HepG2 (cell line): ENCODE measurements around the gene ZNF804B. TPM values are rescaled to one million over a fixed set of nuclear protein-coding genes. Genes with fewer than 3 reads are reported as not detected.

Experiments used
- ATAC-seq: fragments of 200-7000 bp; cut with Tn5 transposase; 3 replicates; pipeline ENCODE4 v1.9.1; 2020; ENCODE audit warnings: mild to moderate bottlenecking, moderate library complexity
- BruUV-seq: library from RNA; stranded (reverse); fragments of 400-500 nt; replicated peaks from 2 replicates; lab custom pipeline; 2021; lab: Mats Ljungman, UMichigan
- CTCF ChIA-PET: fragments of 300-600 bp; formaldehyde crosslinking; extraction: SDS; loops from one replicate; lab custom pipeline; 2021; ENCODE audit warnings: low total read pairs, inconsistent platforms, low intra/inter-chr PET ratio; lab: Yijun Ruan, JAX
- POLR2A ChIA-PET: fragments of 350-600 bp; sonication (Branson Sonifier 250); formaldehyde crosslinking; loops from one replicate; lab custom pipeline; 2020; ENCODE audit warnings: antibody characterized with exemption, inconsistent platforms; lab: Yijun Ruan, JAX
- DNase-seq: peaks from one replicate; pipeline ENCODE4 v3.0.0-alpha.2; 2015; ENCODE audit warnings: low spot score
- FAIRE-seq: peaks from 3 replicates; lab custom pipeline; 2011; peaks lifted over from hg19 to GRCh38; lab: Jason Lieb, UNC
- H2AFZ ChIP-seq: one replicate; pipeline ENCODE4 v1.6.1; 2011; ENCODE audit warnings: low read length, inconsistent platforms
- H3K27ac ChIP-seq: fragments of 300-600 bp; 3 replicates; pipeline ENCODE4 v1.8.0; 2011; ENCODE audit warnings: mixed run types, mild to moderate bottlenecking, mixed read lengths, low read length, inconsistent platforms; ENCODE audit not compliant: insufficient read depth; ENCODE audit errors: extremely low read length
- H3K27me3 ChIP-seq, 2 experiments: fragments of 200-600 bp in 1 of 2; 2 replicates in 1 of 2; 3 replicates in 1 of 2; pipeline versions ENCODE4 v1.6.0 to v1.8.0; 2011; ENCODE audit warnings: low read length in 2 of 2, mild to moderate bottlenecking in 2 of 2, moderate library complexity in 2 of 2, inconsistent platforms in 1 of 2; ENCODE audit not compliant: insufficient read depth in 2 of 2, control insufficient read depth in 1 of 2
- H3K36me3 ChIP-seq, 2 experiments: fragments of 200-600 bp in 1 of 2; replicated peaks in 1 of 2; 2 replicates in 1 of 2; 3 replicates in 1 of 2; pipeline versions ENCODE4 v1.5.1 to v1.8.0; 2011; ENCODE audit warnings: low read length in 2 of 2, inconsistent platforms in 1 of 2; ENCODE audit not compliant: insufficient read depth in 2 of 2, control insufficient read depth in 1 of 2
- H3K4me1 ChIP-seq: 2 replicates; pipeline ENCODE4 v1.5.1; 2012; ENCODE audit warnings: low read length, inconsistent platforms; ENCODE audit not compliant: insufficient read depth
- H3K4me2 ChIP-seq: 2 replicates; pipeline ENCODE4 v1.6.0; 2011; ENCODE audit warnings: low read depth, low read length, inconsistent platforms
- H3K4me3 ChIP-seq, 3 experiments: fragments of 200-600 bp in 1 of 3; sonication (generic), shearing (Covaris generic) in 1 of 3; replicated peaks in 1 of 3; 2 replicates each; pipeline ENCODE4 v1.5.1; 2011 to 2016; ENCODE audit warnings: low read length in 3 of 3, inconsistent platforms in 2 of 3, low read depth in 2 of 3, mild to moderate bottlenecking in 2 of 3, control low read depth in 1 of 3, mixed read lengths in 1 of 3; ENCODE audit not compliant: insufficient read depth in 1 of 3
- H3K79me2 ChIP-seq: one replicate; pipeline ENCODE4 v1.6.1; 2011; ENCODE audit warnings: low read length, inconsistent platforms; ENCODE audit not compliant: insufficient read depth
- H3K9ac ChIP-seq: 2 replicates; pipeline ENCODE4 v1.6.0; 2011; ENCODE audit warnings: mild to moderate bottlenecking, low read depth, low read length, inconsistent platforms; ENCODE audit not compliant: insufficient read depth
- H3K9me3 ChIP-seq: 2 replicates; pipeline ENCODE4 v1.5.1; 2012; ENCODE audit warnings: mild to moderate bottlenecking, low read length
- H4K20me1 ChIP-seq: 2 replicates; pipeline ENCODE4 v1.6.0; 2011; ENCODE audit warnings: inconsistent platforms, mild to moderate bottlenecking, low read length, moderate library complexity; ENCODE audit not compliant: insufficient read depth
- MAFF ChIP-seq: IDR thresholded peaks from 2 replicates; pipeline ENCODE4 v1.6.1; 2011; ENCODE audit warnings: low read depth, low read length, improper control_type of control experiment
- MAFK ChIP-seq, 2 experiments: IDR thresholded peaks in 1 of 2; conservative IDR thresholded peaks in 1 of 2; 2 replicates each; pipeline ENCODE4 v1.6.1; 2011; ENCODE audit warnings: improper control_type of control experiment in 2 of 2, low read length in 2 of 2
- NBN ChIP-seq: fragments of 450-650 bp; conservative IDR thresholded peaks from 2 replicates; pipeline ENCODE4 v1.6.1; 2017
- SNAI1 ChIP-seq: sonication (generic); formaldehyde crosslinking; IDR thresholded peaks from 2 replicates; pipeline ENCODE4 v1.5.0; 2020; ENCODE audit warnings: mild to moderate bottlenecking, missing genetic modification reagents, borderline replicate concordance
- ZNF614 ChIP-seq: IDR thresholded peaks from 2 replicates; pipeline ENCODE4 v1.6.1; 2018; ENCODE audit warnings: missing biosample characterization, missing genetic modification reagents, inconsistent platforms, borderline replicate concordance
- ZSCAN21 ChIP-seq: sonication (generic); formaldehyde crosslinking; IDR thresholded peaks from 2 replicates; pipeline ENCODE4 v1.8.0; 2022; ENCODE audit warnings: mild to moderate bottlenecking, missing genetic modification reagents, moderate library complexity, borderline replicate concordance
- ZSCAN22 ChIP-seq: sonication (generic); formaldehyde crosslinking; IDR thresholded peaks from 2 replicates; pipeline ENCODE4 v1.4.0; 2020; ENCODE audit warnings: mild to moderate bottlenecking, missing genetic modification reagents
- WGBS: methylation state at CpG from one replicate; pipeline ENCODE4 v1.1.6; 2017; ENCODE audit warnings: low lambda C conversion rate; 5-methylcytosine and 5-hydroxymethylcytosine counted together
- in situ Hi-C: cut with HindIII; loops from 2 replicates; pipeline ENCODE4 v1.10.0; 2017; ENCODE audit warnings: low pct_unique_long_range_greater_than_20kb; ENCODE audit not compliant: extremely low pct_ligation_motif_present
- intact Hi-C: fragments of 100-400 bp; cut with micrococcal nuclease; formaldehyde crosslinking; loops from one replicate; pipeline ENCODE4 v1.10.0; 2022; ENCODE audit not compliant: unreplicated experiment
- polyA plus RNA-seq, 8 experiments: library from polyadenylated mRNA; depleted of rRNA in 3 of 8; stranded (reverse) in 7 of 8; unstranded in 1 of 8; fragments of >200 nt; fragmentation: Illumina TruSeq in 4 of 8; extraction: Trizol in 4 of 8; gene quantifications; 2 replicates each; pipeline versions ENCODE4 v1.2.1 to v1.2.3, GENCODE V29; 2011 to 2016; ENCODE audit warnings: low read depth in 4 of 8, missing spikeins in 1 of 8, mixed read lengths in 1 of 8; ENCODE audit not compliant: insufficient read depth in 1 of 8
- total RNA-seq, 5 experiments: library from RNA; depleted of rRNA; stranded (reverse); fragments of >200 nt; fragmentation: Illumina TruSeq; extraction: Trizol; gene quantifications; 2 replicates each; pipeline ENCODE4 v1.2.3, GENCODE V29; 2016; ENCODE audit warnings: low read depth in 1 of 5
- TF ChIP-seq, protein P1 (sequence below): sonication (generic); formaldehyde crosslinking; IDR thresholded peaks from 2 replicates; pipeline ENCODE4 v1.9.0; 2021; ENCODE audit warnings: missing genetic modification reagents, borderline replicate concordance
- TF ChIP-seq, protein P2 (sequence below): sonication (generic); formaldehyde crosslinking; IDR thresholded peaks from 2 replicates; pipeline ENCODE4 v1.4.0; 2020; ENCODE audit warnings: missing genetic modification reagents

ZNF804B gene
- total and polyA plus RNA-seq, 2 of the 13 experiments (the other 11 are each of a cell fraction or from before 2014, with no cell fraction given), result not detected

DNA sequence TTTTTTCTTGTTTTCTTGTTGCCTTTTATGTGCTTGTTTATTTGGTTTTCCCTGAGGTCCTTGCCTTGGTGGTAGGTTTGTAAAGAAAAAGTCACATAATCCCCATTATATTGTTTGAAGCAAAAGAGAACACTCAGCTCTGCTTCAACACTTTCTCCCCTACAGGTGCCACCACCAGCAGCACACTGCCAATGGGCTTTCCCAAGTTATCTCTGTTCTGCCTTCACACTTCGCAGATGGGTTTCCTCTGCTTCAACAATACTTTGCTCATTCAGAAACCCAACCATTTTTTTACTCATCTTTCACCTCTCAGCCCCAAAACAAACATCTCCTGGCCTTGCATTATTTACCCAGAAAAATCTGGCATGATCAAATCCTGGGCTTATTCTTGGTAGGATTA is 411.1 kb downstream of the ZNF804B start (continued):
- TF ChIP-seq, protein P1, sequence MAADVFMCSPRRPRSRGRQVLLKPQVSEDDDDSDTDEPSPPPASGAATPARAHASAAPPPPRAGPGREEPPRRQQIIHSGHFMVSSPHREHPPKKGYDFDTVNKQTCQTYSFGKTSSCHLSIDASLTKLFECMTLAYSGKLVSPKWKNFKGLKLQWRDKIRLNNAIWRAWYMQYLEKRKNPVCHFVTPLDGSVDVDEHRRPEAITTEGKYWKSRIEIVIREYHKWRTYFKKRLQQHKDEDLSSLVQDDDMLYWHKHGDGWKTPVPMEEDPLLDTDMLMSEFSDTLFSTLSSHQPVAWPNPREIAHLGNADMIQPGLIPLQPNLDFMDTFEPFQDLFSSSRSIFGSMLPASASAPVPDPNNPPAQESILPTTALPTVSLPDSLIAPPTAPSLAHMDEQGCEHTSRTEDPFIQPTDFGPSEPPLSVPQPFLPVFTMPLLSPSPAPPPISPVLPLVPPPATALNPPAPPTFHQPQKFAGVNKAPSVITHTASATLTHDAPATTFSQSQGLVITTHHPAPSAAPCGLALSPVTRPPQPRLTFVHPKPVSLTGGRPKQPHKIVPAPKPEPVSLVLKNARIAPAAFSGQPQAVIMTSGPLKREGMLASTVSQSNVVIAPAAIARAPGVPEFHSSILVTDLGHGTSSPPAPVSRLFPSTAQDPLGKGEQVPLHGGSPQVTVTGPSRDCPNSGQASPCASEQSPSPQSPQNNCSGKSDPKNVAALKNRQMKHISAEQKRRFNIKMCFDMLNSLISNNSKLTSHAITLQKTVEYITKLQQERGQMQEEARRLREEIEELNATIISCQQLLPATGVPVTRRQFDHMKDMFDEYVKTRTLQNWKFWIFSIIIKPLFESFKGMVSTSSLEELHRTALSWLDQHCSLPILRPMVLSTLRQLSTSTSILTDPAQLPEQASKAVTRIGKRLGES (CRISPR knock-in tag), result no peak
- no peak for TF ChIP-seq NBN
- TF ChIP-seq, protein P2, sequence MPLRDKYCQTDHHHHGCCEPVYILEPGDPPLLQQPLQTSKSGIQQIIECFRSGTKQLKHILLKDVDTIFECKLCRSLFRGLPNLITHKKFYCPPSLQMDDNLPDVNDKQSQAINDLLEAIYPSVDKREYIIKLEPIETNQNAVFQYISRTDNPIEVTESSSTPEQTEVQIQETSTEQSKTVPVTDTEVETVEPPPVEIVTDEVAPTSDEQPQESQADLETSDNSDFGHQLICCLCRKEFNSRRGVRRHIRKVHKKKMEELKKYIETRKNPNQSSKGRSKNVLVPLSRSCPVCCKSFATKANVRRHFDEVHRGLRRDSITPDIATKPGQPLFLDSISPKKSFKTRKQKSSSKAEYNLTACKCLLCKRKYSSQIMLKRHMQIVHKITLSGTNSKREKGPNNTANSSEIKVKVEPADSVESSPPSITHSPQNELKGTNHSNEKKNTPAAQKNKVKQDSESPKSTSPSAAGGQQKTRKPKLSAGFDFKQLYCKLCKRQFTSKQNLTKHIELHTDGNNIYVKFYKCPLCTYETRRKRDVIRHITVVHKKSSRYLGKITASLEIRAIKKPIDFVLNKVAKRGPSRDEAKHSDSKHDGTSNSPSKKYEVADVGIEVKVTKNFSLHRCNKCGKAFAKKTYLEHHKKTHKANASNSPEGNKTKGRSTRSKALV (CRISPR knock-in tag), result no peak
- TF ChIP-seq ZSCAN22 (CRISPR knock-in tag), result no peak
- no peak for TF ChIP-seq ZSCAN21
- TF ChIP-seq SNAI1 (CRISPR knock-in tag), result no peak
- TF ChIP-seq ZNF614 (CRISPR knock-in tag), result no peak

DNA sequence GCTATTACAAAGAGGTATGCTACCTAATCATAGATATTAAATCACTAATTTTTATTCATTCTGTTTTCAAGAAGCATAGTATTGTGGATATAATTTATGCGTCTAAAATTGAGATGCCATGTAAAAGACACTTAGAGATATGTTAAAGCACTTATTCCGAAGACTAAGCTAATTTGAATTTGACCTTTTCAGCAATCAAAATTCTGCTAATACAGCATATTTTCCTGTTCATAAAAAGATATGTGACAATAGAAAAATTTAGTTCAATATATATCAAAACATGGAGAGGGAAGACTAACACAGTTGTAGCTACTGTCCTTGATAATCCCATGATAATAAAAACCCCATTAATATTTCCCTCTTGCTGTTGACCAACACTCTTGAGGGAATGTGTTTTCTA is 422.6 kb downstream of the ZNF804B start:
- no peak overlapping the region for H2AFZ ChIP-seq
- TF ChIP-seq, protein P2 (CRISPR knock-in tag), result no peak
- peak; percentile 69 for TF ChIP-seq MAFF
- TF ChIP-seq MAFK (conservative IDR thresholded peaks at IDR 0.05 in 1 of 2, IDR thresholded peaks at IDR 0.05 in 1 of 2; ENCODE audit: low read length in 2 of 2), result peak; percentile 55 to 82; a peak in 3 of 4 replicates
- TF ChIP-seq, all 625 proteins: peak for 2
- DNase-seq, result no peak
- H4K20me1 ChIP-seq, result no peaks in the 10 kb centered on the region
- H3K4me2 ChIP-seq, result no peak overlapping the region
- H3K27me3 ChIP-seq, result no peaks in the 10 kb centered on the region; a peak in 1 of 5 replicates
- ChIA-PET CTCF (no interaction called here), POLR2A (no interaction called here)
- ATAC-seq, result no peak
- FAIRE-seq, result no peak
- no peak overlapping the region for H3K27ac ChIP-seq
- peaks cover 26% of the 10 kb centered on the region for H3K9me3 ChIP-seq
- WGBS, result 39% methylated on average over 2 of the region's 2 CpGs
- in situ Hi-C loops (no loop called here), intact Hi-C loops (no loop called here)
- H3K79me2 ChIP-seq, result no peaks in the 10 kb centered on the region
- no peaks in the 10 kb centered on the region for H3K4me1 ChIP-seq
- no peaks in the 10 kb centered on the region for H3K36me3 ChIP-seq
- H3K4me3 ChIP-seq, result no peak overlapping the region
- H3K9ac ChIP-seq, result no peak overlapping the region
- BruUV-seq, result no TSS peak
